Panc1 (cell line): ENCODE results near the gene CCDC57. TPM values are rescaled to one million over a fixed set of nuclear protein-coding genes. Genes with fewer than 3 reads are reported as not detected.

ENCODE experiments used
- ATAC-seq: fragments of 200-7000 bp; cut with Tn5 transposase; 2 replicates; pipeline ENCODE4 v1.9.1; 2020; ENCODE audit warnings: mild to moderate bottlenecking, moderate library complexity
- BruUV-seq: library from RNA; stranded (reverse); fragments of 400-500 nt; replicated peaks from 2 replicates; lab custom pipeline; 2021; lab: Mats Ljungman, UMichigan
- CTCF ChIA-PET: fragments of 300-600 bp; sonication (Branson Sonifier 250); formaldehyde crosslinking; loops from one replicate; lab custom pipeline; 2022; ENCODE audit warnings: antibody characterized with exemption; lab: Charles Lee
- POLR2A ChIA-PET: fragments of 300-600 bp; sonication (Branson Sonifier 250); formaldehyde crosslinking; loops from one replicate; lab custom pipeline; 2022; ENCODE audit warnings: antibody characterized with exemption; lab: Charles Lee
- DNase-seq: peaks from one replicate; pipeline ENCODE4 v3.0.0-alpha.2; 2010; ENCODE audit warnings: low read depth, low spot score
- H3K27ac ChIP-seq: 2 replicates; pipeline ENCODE4 v1.5.1; 2011; ENCODE audit warnings: mild to moderate bottlenecking, low read length, inconsistent platforms
- H3K27me3 ChIP-seq: fragments of 200-500 bp; sonication (Bioruptor generic); 2 replicates; pipeline ENCODE4 v1.6.0; 2014; ENCODE audit warnings: low read length, inconsistent platforms; ENCODE audit not compliant: control insufficient read depth, insufficient read depth
- H3K36me3 ChIP-seq: fragments of 200-500 bp; sonication (Bioruptor generic); 2 replicates; pipeline ENCODE4 v1.5.1; 2014; ENCODE audit warnings: inconsistent platforms, mild to moderate bottlenecking, low read length, moderate library complexity; ENCODE audit not compliant: control insufficient read depth, insufficient read depth
- H3K4me1 ChIP-seq: 2 replicates; pipeline ENCODE4 v1.5.1; 2011; ENCODE audit warnings: inconsistent platforms, mild to moderate bottlenecking, low read length, moderate library complexity; ENCODE audit not compliant: control insufficient read depth, insufficient read depth
- H3K4me3 ChIP-seq, 2 experiments: 2 replicates each; pipeline ENCODE4 v1.5.1; 2011 to 2012; ENCODE audit warnings: low read depth in 2 of 2, low read length in 2 of 2, mild to moderate bottlenecking in 2 of 2, inconsistent platforms in 1 of 2, moderate library complexity in 1 of 2
- H3K9me3 ChIP-seq: fragments of 200-500 bp; sonication (Bioruptor generic); 2 replicates; pipeline ENCODE4 v1.5.1; 2014; ENCODE audit warnings: low read depth, mild to moderate bottlenecking, inconsistent platforms, low read length, moderate library complexity; ENCODE audit not compliant: control insufficient read depth, insufficient read depth
- POLR2AphosphoS5 ChIP-seq: IDR thresholded peaks from 2 replicates; pipeline ENCODE4 v1.6.1; 2012; ENCODE audit warnings: mild to moderate bottlenecking, low read depth, low read length, moderate library complexity
- SIN3A ChIP-seq: IDR thresholded peaks from 2 replicates; pipeline ENCODE4 v1.6.1; 2012; ENCODE audit warnings: low read depth, mild to moderate bottlenecking, low read length, moderate library complexity, borderline replicate concordance; ENCODE audit not compliant: insufficient read depth
- TCF7L2 ChIP-seq: IDR thresholded peaks from 2 replicates; pipeline ENCODE4 v1.6.1; 2011; ENCODE audit warnings: mild to moderate bottlenecking, low read depth, low read length, inconsistent platforms
- in situ Hi-C: cut with HindIII; loops from 2 replicates; pipeline ENCODE4 v1.10.0; 2016; ENCODE audit warnings: low sequenced_read_pairs, low pct_unique_long_range_greater_than_20kb
- intact Hi-C: fragments of 100-400 bp; cut with micrococcal nuclease; formaldehyde crosslinking; loops from one replicate; pipeline ENCODE4 v1.10.0; 2022; ENCODE audit not compliant: unreplicated experiment
- total RNA-seq: library from RNA; stranded (reverse); gene quantifications from one replicate; pipeline ENCODE4 v1.2.1, GENCODE V29; 2021; ENCODE audit not compliant: unreplicated experiment
- TF ChIP-seq, protein P1 (sequence below), 2 experiments: IDR thresholded peaks; 2 replicates each; pipeline ENCODE4 v1.6.1; 2011 to 2012; ENCODE audit warnings: low read depth in 2 of 2, control low read depth in 1 of 2, low read length in 1 of 2, mild to moderate bottlenecking in 1 of 2, moderate library complexity in 1 of 2; ENCODE audit not compliant: insufficient read depth in 1 of 2

CCDC57 gene
- total RNA-seq, 1 experiment from 2014 or later, result 63.6 TPM

DNA sequence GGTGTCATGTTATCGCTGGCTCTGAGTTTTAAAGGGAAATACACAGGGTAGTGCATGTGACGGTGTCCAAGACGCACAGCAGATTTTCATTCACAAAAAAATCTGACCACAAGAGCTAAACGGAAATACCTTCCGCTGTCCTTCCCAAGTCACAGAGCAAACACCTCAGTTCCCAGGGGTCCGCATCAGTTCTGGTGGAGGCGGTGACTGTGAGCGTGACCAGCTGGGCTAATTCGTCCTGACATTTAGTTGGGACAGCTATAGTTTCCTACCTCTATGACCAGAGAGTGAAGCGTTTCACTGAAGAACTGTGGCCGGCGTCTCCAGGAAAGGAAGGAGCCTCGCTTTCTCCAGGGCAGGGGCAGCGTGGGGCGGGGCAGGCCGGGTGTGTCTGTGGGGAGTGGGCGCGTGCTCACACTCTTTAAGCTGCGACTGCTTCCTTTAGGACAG lies 104.1 kb downstream of the CCDC57 start:
- POLR2A ChIA-PET, result no interaction called here

DNA sequence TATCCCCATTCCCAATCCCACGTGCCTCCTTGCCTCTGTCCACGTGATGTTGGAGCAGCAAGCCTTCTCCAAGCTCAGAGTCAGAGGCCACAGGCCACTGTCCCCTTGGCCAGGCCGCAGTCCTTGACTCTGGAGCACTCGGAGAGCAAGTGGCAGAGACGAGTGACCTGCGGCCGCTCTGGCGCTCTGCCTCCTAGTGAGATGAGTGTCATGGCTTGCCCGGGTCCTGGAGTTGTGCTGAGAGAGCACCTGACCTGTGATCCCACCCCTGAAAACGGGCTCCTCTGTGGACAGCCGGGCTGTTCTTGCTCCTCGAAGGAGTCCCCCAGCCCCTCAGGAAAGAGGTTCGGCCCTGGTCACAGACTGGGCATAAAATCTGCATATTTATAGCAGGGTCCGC lies 104.6 kb downstream of the CCDC57 start:
- Histone ChIP-seq H3K4me1 (peaks cover 50% of the 10 kb centered on the region), H3K27ac (peak overlapping the region; percentile 8; the same call in 1 of the 2 replicates), H3K36me3 (no peaks in the 10 kb centered on the region), H3K27me3 (no peaks in the 10 kb centered on the region), H3K9me3 (no peaks in the 10 kb centered on the region), H3K4me3 (no peak overlapping the region)
- TF ChIP-seq, protein P1, sequence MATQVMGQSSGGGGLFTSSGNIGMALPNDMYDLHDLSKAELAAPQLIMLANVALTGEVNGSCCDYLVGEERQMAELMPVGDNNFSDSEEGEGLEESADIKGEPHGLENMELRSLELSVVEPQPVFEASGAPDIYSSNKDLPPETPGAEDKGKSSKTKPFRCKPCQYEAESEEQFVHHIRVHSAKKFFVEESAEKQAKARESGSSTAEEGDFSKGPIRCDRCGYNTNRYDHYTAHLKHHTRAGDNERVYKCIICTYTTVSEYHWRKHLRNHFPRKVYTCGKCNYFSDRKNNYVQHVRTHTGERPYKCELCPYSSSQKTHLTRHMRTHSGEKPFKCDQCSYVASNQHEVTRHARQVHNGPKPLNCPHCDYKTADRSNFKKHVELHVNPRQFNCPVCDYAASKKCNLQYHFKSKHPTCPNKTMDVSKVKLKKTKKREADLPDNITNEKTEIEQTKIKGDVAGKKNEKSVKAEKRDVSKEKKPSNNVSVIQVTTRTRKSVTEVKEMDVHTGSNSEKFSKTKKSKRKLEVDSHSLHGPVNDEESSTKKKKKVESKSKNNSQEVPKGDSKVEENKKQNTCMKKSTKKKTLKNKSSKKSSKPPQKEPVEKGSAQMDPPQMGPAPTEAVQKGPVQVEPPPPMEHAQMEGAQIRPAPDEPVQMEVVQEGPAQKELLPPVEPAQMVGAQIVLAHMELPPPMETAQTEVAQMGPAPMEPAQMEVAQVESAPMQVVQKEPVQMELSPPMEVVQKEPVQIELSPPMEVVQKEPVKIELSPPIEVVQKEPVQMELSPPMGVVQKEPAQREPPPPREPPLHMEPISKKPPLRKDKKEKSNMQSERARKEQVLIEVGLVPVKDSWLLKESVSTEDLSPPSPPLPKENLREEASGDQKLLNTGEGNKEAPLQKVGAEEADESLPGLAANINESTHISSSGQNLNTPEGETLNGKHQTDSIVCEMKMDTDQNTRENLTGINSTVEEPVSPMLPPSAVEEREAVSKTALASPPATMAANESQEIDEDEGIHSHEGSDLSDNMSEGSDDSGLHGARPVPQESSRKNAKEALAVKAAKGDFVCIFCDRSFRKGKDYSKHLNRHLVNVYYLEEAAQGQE (IDR thresholded peaks at IDR 0.05; ENCODE audit: insufficient read depth in 1 of 2, low read depth in 2 of 2, low read length in 1 of 2), result no peak
- TF ChIP-seq SIN3A (0 out of 2 replicates have a peak, but pooled peaks have one; percentile 10), POLR2AphosphoS5 (peak; percentile 36; the same call in 1 of the 2 replicates)
- POLR2A ChIA-PET, result no interaction called here
- CTCF ChIA-PET, result interaction anchor here (0.8 kb wide), 1 partner anchor 49 kb away, joined by 3 read pairs; no protein-coding TSS in a partner anchor
- in situ Hi-C loops (no loop called here), intact Hi-C loops (loop anchor here (10.0 kb wide), 1 partner anchor 127 kb away; no protein-coding TSS in a partner anchor)
- BruUV-seq, result no TSS peak
- no peak for DNase-seq
- ATAC-seq, result no peak

More for the DNA sequence above, 104.1 kb downstream of the CCDC57 start:
- no peaks in the 10 kb centered on the region for H3K9me3 ChIP-seq
- ATAC-seq (no peak), DNase-seq (no peak)
- no peaks in the 10 kb centered on the region for H3K36me3 ChIP-seq
- intact Hi-C loops (loop anchor here (10.0 kb wide), 1 partner anchor 126 kb away; no protein-coding TSS in a partner anchor), in situ Hi-C loops (no loop called here)
- BruUV-seq, result no TSS peak
- H3K4me1 ChIP-seq, result peaks cover 45% of the 10 kb centered on the region
- no peak overlapping the region for H3K4me3 ChIP-seq
- H3K27ac ChIP-seq, result peak overlapping the region; percentile 8; the same call in 1 of the 2 replicates
- no peaks in the 10 kb centered on the region for H3K27me3 ChIP-seq
- CTCF ChIA-PET, result interaction anchor here (0.8 kb wide), 1 partner anchor 49 kb away, joined by 3 read pairs; no protein-coding TSS in a partner anchor
- TF ChIP-seq, protein P1 (IDR thresholded peaks at IDR 0.05; ENCODE audit: insufficient read depth in 1 of 2, low read depth in 2 of 2, low read length in 1 of 2), result no peak
- TF ChIP-seq TCF7L2 (no peak), SIN3A (0 out of 2 replicates have a peak, but pooled peaks have one; percentile 49), POLR2AphosphoS5 (no peak; the same call in 1 of the 2 replicates)
